Chondrocyte (in vitro differentiated cells): Measurements from ENCODE around the gene FBXO3. TPM values are rescaled to one million over a fixed set of nuclear protein-coding genes. Genes with fewer than 3 reads are reported as not detected.
A peak's percentile ranks its signal among the peaks of the same experiment; 100 is the strongest.

Experiments used
- DNase-seq: peaks from one replicate; pipeline ENCODE4 v3.0.0; 2021; ENCODE audit warnings: mixed read lengths, low spot score
- H3K27ac Mint-ChIP-seq: one replicate; pipeline ENCODE4 v1.8.0; 2021; ENCODE audit warnings: mild to moderate bottlenecking, moderate library complexity, mixed read lengths; ENCODE audit not compliant: unreplicated experiment
- H3K27me3 Mint-ChIP-seq: 2 replicates; pipeline ENCODE4 v1.8.0; 2021; ENCODE audit warnings: low read depth, mixed read lengths
- H3K36me3 Mint-ChIP-seq: 2 replicates; pipeline ENCODE4 v1.8.0; 2021; ENCODE audit warnings: low read depth, mixed read lengths
- H3K4me1 Mint-ChIP-seq: 2 replicates; pipeline ENCODE4 v1.8.0; 2021; ENCODE audit warnings: low read depth, mild to moderate bottlenecking, mixed read lengths
- H3K4me3 Mint-ChIP-seq: one replicate; pipeline ENCODE4 v1.8.0; 2021; ENCODE audit warnings: mild to moderate bottlenecking, moderate library complexity, mixed read lengths; ENCODE audit not compliant: unreplicated experiment
- H3K9me3 Mint-ChIP-seq: 2 replicates; pipeline ENCODE4 v1.8.0; 2021; ENCODE audit warnings: low read depth, mixed read lengths
- total RNA-seq: library from RNA; stranded (reverse); gene quantifications from 3 replicates; pipeline ENCODE4 v1.2.1, GENCODE V29; 2021
- TF ChIP-seq, protein P1 (sequence below): fragments of 200-600 bp; sonication (generic); IDR thresholded peaks from 2 replicates; pipeline ENCODE4 v1.5.0; 2021; ENCODE audit warnings: antibody characterized with exemption, mild to moderate bottlenecking, moderate library complexity

The FBXO3 gene
- total RNA-seq, 1 donor from 2014 or later: 22.0 TPM

DNA sequence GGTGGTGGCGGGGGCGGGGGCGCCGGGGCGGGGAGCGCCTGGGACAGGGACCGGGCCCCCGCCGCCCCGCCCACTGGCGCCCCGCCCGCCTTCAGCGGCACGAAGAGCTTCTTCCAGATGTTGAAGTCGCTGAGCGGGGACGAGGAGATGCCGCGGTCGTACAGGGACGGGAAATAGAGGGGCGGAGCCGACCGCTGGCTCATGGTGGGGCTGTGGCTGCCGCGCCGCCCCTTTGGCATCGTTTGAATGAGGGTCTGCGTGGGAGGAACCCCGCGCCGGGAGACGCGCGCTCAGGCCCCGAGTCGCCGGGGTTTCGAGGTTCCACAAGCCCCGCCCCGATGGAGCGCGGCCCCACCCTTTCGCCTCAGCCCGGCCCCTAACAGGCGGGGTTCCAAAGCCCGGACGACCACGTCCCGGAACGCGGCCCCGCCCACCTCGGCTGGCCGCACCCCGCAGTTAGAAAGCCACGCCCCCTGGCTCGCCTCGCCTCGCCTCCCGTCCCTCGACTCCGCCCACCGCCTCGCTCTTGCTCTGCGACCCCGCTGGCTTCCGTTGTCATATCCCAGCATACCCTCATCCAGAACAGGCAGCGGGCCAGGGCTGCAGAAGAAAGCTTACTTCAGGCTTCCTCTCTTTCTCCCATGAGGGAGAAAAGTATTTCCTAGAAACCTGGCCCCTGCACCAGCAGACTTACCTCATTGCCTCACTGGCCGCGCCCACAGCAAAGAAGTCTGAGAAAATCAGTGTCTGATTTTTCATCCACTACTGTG is 73.6 kb downstream of the FBXO3 start, which contains the start of gene C11orf91:
C11orf91 (minus strand) TSS at position 325 of the 770 bp plus-strand sequence; CDS start at position 239, 86 bp downstream.
- peaks cover 61% of the 10 kb centered on the region for H3K4me1 Mint-ChIP-seq
- H3K9me3 Mint-ChIP-seq: no peaks in the 10 kb centered on the region
- no peaks in the 10 kb centered on the region for H3K36me3 Mint-ChIP-seq
- peak within 1 kb of the TSS; percentile 79 for H3K4me3 Mint-ChIP-seq
- TF ChIP-seq, protein P1, sequence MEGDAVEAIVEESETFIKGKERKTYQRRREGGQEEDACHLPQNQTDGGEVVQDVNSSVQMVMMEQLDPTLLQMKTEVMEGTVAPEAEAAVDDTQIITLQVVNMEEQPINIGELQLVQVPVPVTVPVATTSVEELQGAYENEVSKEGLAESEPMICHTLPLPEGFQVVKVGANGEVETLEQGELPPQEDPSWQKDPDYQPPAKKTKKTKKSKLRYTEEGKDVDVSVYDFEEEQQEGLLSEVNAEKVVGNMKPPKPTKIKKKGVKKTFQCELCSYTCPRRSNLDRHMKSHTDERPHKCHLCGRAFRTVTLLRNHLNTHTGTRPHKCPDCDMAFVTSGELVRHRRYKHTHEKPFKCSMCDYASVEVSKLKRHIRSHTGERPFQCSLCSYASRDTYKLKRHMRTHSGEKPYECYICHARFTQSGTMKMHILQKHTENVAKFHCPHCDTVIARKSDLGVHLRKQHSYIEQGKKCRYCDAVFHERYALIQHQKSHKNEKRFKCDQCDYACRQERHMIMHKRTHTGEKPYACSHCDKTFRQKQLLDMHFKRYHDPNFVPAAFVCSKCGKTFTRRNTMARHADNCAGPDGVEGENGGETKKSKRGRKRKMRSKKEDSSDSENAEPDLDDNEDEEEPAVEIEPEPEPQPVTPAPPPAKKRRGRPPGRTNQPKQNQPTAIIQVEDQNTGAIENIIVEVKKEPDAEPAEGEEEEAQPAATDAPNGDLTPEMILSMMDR: no peak
- peak within 1 kb of the TSS; percentile 96 for H3K27ac Mint-ChIP-seq
- peak; percentile 97 for DNase-seq
- no peaks in the 10 kb centered on the region for H3K27me3 Mint-ChIP-seq

DNA sequence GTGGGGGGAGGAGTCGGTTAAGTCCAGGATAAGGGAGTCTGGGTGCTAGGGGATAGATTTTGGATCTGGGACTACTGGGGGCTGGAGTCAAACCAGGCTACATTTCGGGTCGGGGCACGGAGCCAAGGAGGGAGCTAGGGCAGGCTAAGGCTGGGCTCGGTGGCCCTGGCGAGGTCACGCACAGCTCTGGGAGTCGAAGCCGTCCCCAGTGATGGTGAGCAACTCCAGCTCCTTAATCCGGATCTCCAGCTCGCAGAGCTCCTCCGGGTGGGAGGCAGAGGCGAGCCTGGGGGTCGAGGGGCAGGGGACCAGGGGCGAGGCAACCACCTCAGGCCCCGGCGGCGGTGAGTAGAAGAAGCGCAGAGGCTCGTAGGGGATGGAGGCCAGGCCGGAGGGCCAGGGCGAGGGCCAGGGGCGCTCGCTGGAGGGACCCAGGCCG is 74.2 kb downstream of the FBXO3 start:
- TF ChIP-seq, protein P1: no peak
- peak; percentile 87 for DNase-seq
- Mint-ChIP-seq H3K4me3 (peak overlapping the region; percentile 62), H3K4me1 (peaks cover 61% of the 10 kb centered on the region), H3K36me3 (no peaks in the 10 kb centered on the region), H3K27ac (peak overlapping the region; percentile 81), H3K9me3 (no peaks in the 10 kb centered on the region), H3K27me3 (no peaks in the 10 kb centered on the region)

DNA sequence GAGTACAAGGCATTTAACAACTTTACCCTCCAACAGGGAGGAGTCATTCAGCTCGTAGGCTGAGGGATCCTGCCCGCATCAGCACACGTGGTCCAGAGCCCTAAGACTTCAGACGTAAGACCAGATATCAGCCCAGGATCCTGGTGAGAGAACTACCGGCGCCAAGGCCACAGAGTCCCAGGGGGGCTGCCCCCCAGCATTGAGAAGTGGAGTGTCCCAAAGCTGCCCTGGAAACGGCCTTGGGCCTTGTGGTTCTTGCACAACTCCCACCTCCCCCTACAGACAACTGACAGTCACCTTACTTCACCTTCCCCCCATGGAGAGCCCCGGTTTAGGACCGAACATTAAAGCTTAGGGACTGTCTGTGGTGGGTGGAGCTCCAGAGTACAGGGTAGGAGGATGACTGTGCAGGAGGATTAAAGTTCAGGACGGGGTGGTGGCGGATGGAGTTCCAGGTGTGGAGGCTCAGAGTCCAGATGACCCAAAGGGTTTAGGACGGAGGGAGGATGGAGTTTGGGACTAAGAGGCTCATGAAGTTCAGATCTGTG is 74.7 kb downstream of the FBXO3 start:
- no peak for DNase-seq
- Mint-ChIP-seq H3K27ac (peak overlapping the region; percentile 81), H3K4me3 (peak overlapping the region; percentile 62), H3K9me3 (no peaks in the 10 kb centered on the region), H3K4me1 (peaks cover 61% of the 10 kb centered on the region), H3K27me3 (no peaks in the 10 kb centered on the region), H3K36me3 (no peaks in the 10 kb centered on the region)
- TF ChIP-seq, protein P1: no peak

DNA sequence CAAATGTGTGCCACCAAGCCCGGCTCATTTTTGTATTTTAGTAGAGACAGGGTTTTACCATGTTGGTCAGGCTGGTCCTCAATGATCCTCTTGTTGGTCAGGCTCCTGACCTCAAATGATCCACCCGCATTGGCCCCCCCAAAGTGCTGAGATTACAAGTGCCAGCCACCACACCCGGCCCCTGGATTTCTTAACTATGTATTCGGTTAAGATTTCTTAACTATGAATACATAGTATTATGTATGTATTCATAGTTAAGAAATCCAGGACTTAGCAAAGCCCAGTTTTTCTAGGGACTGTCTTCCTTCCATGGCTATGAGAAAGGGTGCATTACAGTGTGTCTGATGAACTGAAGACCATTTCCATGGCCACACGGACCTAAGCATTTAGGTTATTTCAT is 75.4 kb downstream of the FBXO3 start:
- no peak for DNase-seq
- H3K4me1 Mint-ChIP-seq: peaks cover 56% of the 10 kb centered on the region
- no peaks in the 10 kb centered on the region for H3K9me3 Mint-ChIP-seq
- no peaks in the 10 kb centered on the region for H3K36me3 Mint-ChIP-seq
- TF ChIP-seq, protein P1: no peak
- no peak overlapping the region for H3K27ac Mint-ChIP-seq
- no peaks in the 10 kb centered on the region for H3K27me3 Mint-ChIP-seq
- no peak overlapping the region for H3K4me3 Mint-ChIP-seq

DNA sequence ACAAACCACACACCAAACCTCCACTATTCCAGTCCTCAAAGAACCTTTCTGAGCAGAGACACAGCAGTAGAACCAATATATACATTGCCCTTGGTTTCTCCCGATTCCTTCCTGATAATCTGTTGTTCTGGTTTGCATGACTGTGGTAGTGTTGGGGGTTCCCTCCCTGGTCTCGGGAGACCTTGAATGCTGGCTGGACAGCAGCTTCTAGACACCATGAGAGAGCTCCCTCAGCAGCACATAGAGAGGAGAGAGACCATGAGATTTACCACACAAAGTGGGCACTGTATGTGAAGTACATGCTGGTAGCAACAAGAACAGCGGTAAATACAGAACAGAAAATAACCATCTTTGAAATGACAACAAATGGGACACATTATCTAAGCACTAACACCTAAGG is 76.3 kb downstream of the FBXO3 start:
- H3K36me3 Mint-ChIP-seq: no peaks in the 10 kb centered on the region
- TF ChIP-seq, protein P1: no peak
- no peak overlapping the region for H3K27ac Mint-ChIP-seq
- no peak for DNase-seq
- H3K4me3 Mint-ChIP-seq: no peak overlapping the region
- no peaks in the 10 kb centered on the region for H3K9me3 Mint-ChIP-seq
- no peaks in the 10 kb centered on the region for H3K27me3 Mint-ChIP-seq
- peaks cover 56% of the 10 kb centered on the region for H3K4me1 Mint-ChIP-seq
